HCT116 (cell line): ENCODE measurements around the gene PUM1. TPM values are rescaled to one million over a fixed set of nuclear protein-coding genes. Genes with fewer than 3 reads are reported as not detected.

Experiments
- ATAC-seq: fragments of 200-7000 bp; cut with Tn5 transposase; 2 replicates; pipeline ENCODE4 v1.9.1; 2020; ENCODE audit warnings: mild to moderate bottlenecking, moderate library complexity
- BruUV-seq: library from RNA; stranded (reverse); fragments of 400-500 nt; replicated peaks from 2 replicates; lab custom pipeline; 2021; lab: Mats Ljungman, UMichigan
- CTCF ChIA-PET: fragments of 300-600 bp; sonication (Branson Sonifier 250); formaldehyde crosslinking; loops from one replicate; lab custom pipeline; 2021; ENCODE audit warnings: antibody characterized with exemption; lab: Charles Lee
- POLR2A ChIA-PET: fragments of 300-600, 350-600 bp; sonication (Branson Sonifier 250); formaldehyde crosslinking; loops from one replicate; lab custom pipeline; 2021; ENCODE audit warnings: antibody characterized with exemption; lab: Charles Lee
- RAD21 ChIA-PET, 2 experiments: fragments of 300-600 bp; sonication (Branson Sonifier 250); formaldehyde crosslinking; loops; one replicate each; lab custom pipeline; 2023; ENCODE audit warnings: low total read pairs in 2 of 2; ENCODE audit not compliant: uncharacterized antibody in 2 of 2, unreplicated experiment in 2 of 2, low non-redundant PET in 1 of 2; lab: Charles Lee
- DNase-seq: peaks from one replicate; pipeline ENCODE4 v3.0.0-alpha.2; 2010; ENCODE audit warnings: low read depth, low spot score
- H2AFZ ChIP-seq: fragments of 200-600 bp; shearing (Covaris generic), sonication (generic); 2 replicates; pipeline ENCODE4 v1.6.1; 2017; ENCODE audit warnings: low read depth, mixed run types, mixed read lengths, antibody characterized with exemption, low read length; ENCODE audit not compliant: poor library complexity, severe bottlenecking
- H3K27ac ChIP-seq: 2 replicates; pipeline ENCODE4 v1.5.1; 2012; ENCODE audit warnings: low read depth, low read length
- H3K27me3 ChIP-seq: fragments of 200-600 bp; sonication (generic); 2 replicates; pipeline ENCODE4 v1.6.1; 2016; ENCODE audit warnings: mixed run types, low read length, mixed read lengths; ENCODE audit not compliant: insufficient read depth
- H3K36me3 ChIP-seq, 2 experiments: fragments of 200-500 bp in 1 of 2; fragments of 200-600 bp in 1 of 2; sonication (Bioruptor generic) in 1 of 2; sonication (generic) in 1 of 2; 2 replicates each; pipeline versions ENCODE4 v1.5.1 to v1.6.1; 2014 to 2016; ENCODE audit warnings: low read length in 2 of 2, inconsistent platforms in 1 of 2, mixed read lengths in 1 of 2, mixed run types in 1 of 2; ENCODE audit not compliant: insufficient read depth in 2 of 2, control insufficient read depth in 1 of 2
- H3K4me1 ChIP-seq, 2 experiments: fragments of 200-600 bp in 1 of 2; sonication (generic) in 1 of 2; 2 replicates each; pipeline versions ENCODE4 v1.5.1 to v1.6.1; 2012 to 2017; ENCODE audit warnings: low read length in 2 of 2, inconsistent platforms in 1 of 2, mild to moderate bottlenecking in 1 of 2, mixed read lengths in 1 of 2, mixed run types in 1 of 2, moderate library complexity in 1 of 2; ENCODE audit not compliant: insufficient read depth in 2 of 2, control insufficient read depth in 1 of 2
- H3K4me2 ChIP-seq: fragments of 200-600 bp; sonication (generic); 2 replicates; pipeline ENCODE4 v1.6.1; 2017; ENCODE audit warnings: mixed run types, low read length, mixed read lengths
- H3K4me3 ChIP-seq, 2 experiments: fragments of 200-600 bp in 1 of 2; sonication (generic) in 1 of 2; replicated peaks in 1 of 2; 2 replicates each; pipeline ENCODE4 v1.5.1; 2011 to 2016; ENCODE audit warnings: low read length in 2 of 2, control low read depth in 1 of 2, low read depth in 1 of 2, mild to moderate bottlenecking in 1 of 2, mixed read lengths in 1 of 2, mixed run types in 1 of 2
- H3K79me2 ChIP-seq: fragments of 200-600 bp; sonication (generic); 2 replicates; pipeline ENCODE4 v1.6.1; 2017; ENCODE audit warnings: mild to moderate bottlenecking, mixed run types, low read length, moderate library complexity, mixed read lengths; ENCODE audit not compliant: insufficient read depth
- H3K9ac ChIP-seq: fragments of 200-600 bp; sonication (generic); 2 replicates; pipeline ENCODE4 v1.6.1; 2016; ENCODE audit warnings: low read length, mixed read lengths
- H3K9me2 ChIP-seq: fragments of 200-600 bp; sonication (generic), shearing (Covaris generic); 2 replicates; pipeline ENCODE4 v1.6.1; 2017; ENCODE audit warnings: mixed run types, mild to moderate bottlenecking, moderate library complexity; ENCODE audit not compliant: insufficient read depth
- H3K9me3 ChIP-seq, 2 experiments: fragments of 200-500 bp in 1 of 2; fragments of 200-600 bp in 1 of 2; sonication (Bioruptor generic) in 1 of 2; sonication (generic) in 1 of 2; 2 replicates each; pipeline ENCODE4 v1.6.1; 2014 to 2017; ENCODE audit warnings: low read length in 2 of 2, mixed read lengths in 2 of 2, inconsistent platforms in 1 of 2, low read depth in 1 of 2, mild to moderate bottlenecking in 1 of 2, mixed run types in 1 of 2, moderate library complexity in 1 of 2; ENCODE audit not compliant: control insufficient read depth in 1 of 2, insufficient read depth in 1 of 2
- H4K20me1 ChIP-seq: fragments of 200-600 bp; sonication (generic), shearing (Covaris generic); 2 replicates; pipeline ENCODE4 v1.6.1; 2017; ENCODE audit warnings: mixed run types, mild to moderate bottlenecking, moderate library complexity; ENCODE audit not compliant: insufficient read depth
- CBX3 ChIP-seq: IDR thresholded peaks from 2 replicates; pipeline ENCODE4 v1.6.1; 2012; ENCODE audit warnings: low read depth
- CEBPB ChIP-seq: IDR thresholded peaks from 2 replicates; pipeline ENCODE4 v1.6.1; 2012; ENCODE audit warnings: low read depth
- EGR1 ChIP-seq: IDR thresholded peaks from 2 replicates; pipeline ENCODE4 v1.6.1; 2012; ENCODE audit warnings: low read depth
- ELF1 ChIP-seq: IDR thresholded peaks from 2 replicates; pipeline ENCODE4 v1.6.1; 2012; ENCODE audit warnings: low read depth, borderline replicate concordance
- EZH2 ChIP-seq: fragments of 200-600 bp; sonication (generic); IDR thresholded peaks from 2 replicates; pipeline ENCODE4 v1.6.1; 2017; ENCODE audit warnings: antibody characterized with exemption, mixed run types
- FOSL1 ChIP-seq: IDR thresholded peaks from 2 replicates; pipeline ENCODE4 v1.6.1; 2012; ENCODE audit warnings: low read depth
- JUND ChIP-seq: IDR thresholded peaks from 2 replicates; pipeline ENCODE4 v1.6.1; 2012
- POLR2A ChIP-seq: IDR thresholded peaks from 2 replicates; pipeline ENCODE4 v1.7.0; 2011; ENCODE audit warnings: borderline replicate concordance; ENCODE audit not compliant: insufficient read depth, insufficient read length; ENCODE audit errors: extremely low read depth
- RAD21 ChIP-seq: IDR thresholded peaks from 2 replicates; pipeline ENCODE4 v1.6.1; 2012; ENCODE audit warnings: low read depth, mild to moderate bottlenecking
- SIN3A ChIP-seq: IDR thresholded peaks from 2 replicates; pipeline ENCODE4 v1.6.1; 2012; ENCODE audit warnings: low read depth
- SP1 ChIP-seq: IDR thresholded peaks from 2 replicates; pipeline ENCODE4 v1.6.1; 2012; ENCODE audit warnings: low read depth
- SRF ChIP-seq: IDR thresholded peaks from 2 replicates; pipeline ENCODE4 v1.6.1; 2012; ENCODE audit warnings: low read depth
- TCF7L2 ChIP-seq: IDR thresholded peaks from 2 replicates; pipeline ENCODE4 v1.7.0; 2011; ENCODE audit warnings: borderline replicate concordance, inconsistent platforms; ENCODE audit not compliant: insufficient read depth, insufficient read length; ENCODE audit errors: extremely low read depth
- YY1 ChIP-seq: IDR thresholded peaks from 2 replicates; pipeline ENCODE4 v1.6.1; 2011; ENCODE audit warnings: low read length, low read depth, moderate library complexity, mild to moderate bottlenecking; ENCODE audit not compliant: insufficient replicate concordance; ENCODE audit errors: extremely low read depth
- ZFX ChIP-seq: fragments of 450-650 bp; IDR thresholded peaks from 2 replicates; pipeline ENCODE4 v1.6.1; 2017
- ZNF274 ChIP-seq: fragments of 200-500 bp; sonication (Bioruptor generic); IDR thresholded peaks from 2 replicates; pipeline ENCODE4 v1.6.1; 2014; ENCODE audit warnings: mild to moderate bottlenecking, low read depth, low read length, inconsistent platforms
- intact Hi-C: fragments of 100-400 bp; cut with micrococcal nuclease; formaldehyde crosslinking; loops from 2 replicates; pipeline ENCODE4 v1.10.0; 2022
- total RNA-seq: library from RNA; stranded (reverse); gene quantifications from one replicate; pipeline ENCODE4 v1.2.1, GENCODE V29; 2021; ENCODE audit not compliant: unreplicated experiment
- TF ChIP-seq, protein P1 (sequence below), 3 experiments: fragments of 200-600 bp in 1 of 3; sonication (generic) in 1 of 3; IDR thresholded peaks in 2 of 3; conservative IDR thresholded peaks in 1 of 3; 2 replicates each; pipeline ENCODE4 v1.5.1; 2012 to 2017; ENCODE audit warnings: low read depth in 2 of 3, low read length in 2 of 3, antibody characterized with exemption in 1 of 3, borderline replicate concordance in 1 of 3, control low read depth in 1 of 3, mild to moderate bottlenecking in 1 of 3, mixed read lengths in 1 of 3, mixed run types in 1 of 3, moderate library complexity in 1 of 3; ENCODE audit not compliant: insufficient read depth in 1 of 3
- TF ChIP-seq, protein P2 (sequence below): IDR thresholded peaks from 2 replicates; pipeline ENCODE4 v1.6.1; 2012
- TF ChIP-seq, protein P3 (sequence below): IDR thresholded peaks from 2 replicates; pipeline ENCODE4 v1.6.1; 2012; ENCODE audit warnings: low read depth
- TF ChIP-seq, protein P4 (sequence below): IDR thresholded peaks from 2 replicates; pipeline ENCODE4 v1.6.1; 2012

PUM1 gene
- total RNA-seq, 1 experiment from 2014 or later, result 113 TPM

DNA sequence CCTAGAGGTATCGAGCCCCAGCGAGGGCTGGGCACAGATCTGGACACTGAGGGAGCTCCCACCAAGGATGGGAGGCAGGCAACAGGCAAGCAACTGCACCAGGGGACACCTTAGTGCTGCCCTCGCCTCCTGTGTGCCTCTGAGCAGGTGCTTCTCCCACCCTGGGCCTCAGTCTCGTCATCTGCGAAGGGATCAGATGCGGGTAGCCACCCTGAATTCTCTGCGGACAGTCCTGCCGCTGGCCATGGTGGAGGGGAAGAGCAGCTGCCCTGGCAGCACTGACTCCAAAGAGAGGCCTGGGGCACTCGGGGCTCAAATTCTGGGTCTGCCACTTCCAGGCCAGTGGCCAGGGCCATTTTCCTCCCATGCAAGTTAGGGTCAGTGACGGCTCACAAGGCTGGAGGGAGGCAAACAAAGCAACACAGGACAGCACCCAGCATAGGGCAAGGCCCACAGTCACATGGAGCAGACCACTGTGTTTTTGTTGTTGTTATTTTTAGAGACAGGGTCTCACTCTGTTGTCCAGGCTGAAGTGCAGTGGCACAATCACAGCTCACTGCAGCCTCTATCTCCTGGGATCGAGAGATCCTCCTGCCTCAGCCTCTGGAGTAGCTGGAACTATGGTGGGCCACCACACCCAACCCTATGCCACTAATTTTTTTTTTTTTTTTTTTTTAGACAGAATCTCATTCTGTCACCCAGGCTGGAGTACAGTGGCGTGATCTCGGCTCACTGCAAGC, 149.9 kb downstream of the PUM1 start:
- ChIA-PET POLR2A (no interaction called here), RAD21 (interaction anchor here in 1 of 2 experiments (0.6 to 0.7 kb wide), 2 partner anchors 19 to 115 kb away, joined by 3 to 6 read pairs; no protein-coding TSS in a partner anchor), CTCF (interaction anchor here (8.9 kb wide), 1 partner anchor 113 kb away, joined by 242 read pairs; no protein-coding TSS in a partner anchor)
- Histone ChIP-seq H3K9me2 (no peaks in the 10 kb centered on the region), H4K20me1 (no peaks in the 10 kb centered on the region), H3K9me3 (no peaks in the 10 kb centered on the region), H3K4me1 (peaks cover 6 to 9% of the 10 kb centered on the region in 2 experiments), H3K36me3 (no peaks in the 10 kb centered on the region), H2AFZ (no peak overlapping the region), H3K27me3 (no peaks in the 10 kb centered on the region), H3K27ac (no peak overlapping the region), H3K9ac (no peak overlapping the region), H3K4me2 (no peak overlapping the region), H3K4me3 (no peak overlapping the region), H3K79me2 (no peaks in the 10 kb centered on the region)
- TF ChIP-seq, protein P1, sequence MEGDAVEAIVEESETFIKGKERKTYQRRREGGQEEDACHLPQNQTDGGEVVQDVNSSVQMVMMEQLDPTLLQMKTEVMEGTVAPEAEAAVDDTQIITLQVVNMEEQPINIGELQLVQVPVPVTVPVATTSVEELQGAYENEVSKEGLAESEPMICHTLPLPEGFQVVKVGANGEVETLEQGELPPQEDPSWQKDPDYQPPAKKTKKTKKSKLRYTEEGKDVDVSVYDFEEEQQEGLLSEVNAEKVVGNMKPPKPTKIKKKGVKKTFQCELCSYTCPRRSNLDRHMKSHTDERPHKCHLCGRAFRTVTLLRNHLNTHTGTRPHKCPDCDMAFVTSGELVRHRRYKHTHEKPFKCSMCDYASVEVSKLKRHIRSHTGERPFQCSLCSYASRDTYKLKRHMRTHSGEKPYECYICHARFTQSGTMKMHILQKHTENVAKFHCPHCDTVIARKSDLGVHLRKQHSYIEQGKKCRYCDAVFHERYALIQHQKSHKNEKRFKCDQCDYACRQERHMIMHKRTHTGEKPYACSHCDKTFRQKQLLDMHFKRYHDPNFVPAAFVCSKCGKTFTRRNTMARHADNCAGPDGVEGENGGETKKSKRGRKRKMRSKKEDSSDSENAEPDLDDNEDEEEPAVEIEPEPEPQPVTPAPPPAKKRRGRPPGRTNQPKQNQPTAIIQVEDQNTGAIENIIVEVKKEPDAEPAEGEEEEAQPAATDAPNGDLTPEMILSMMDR (IDR thresholded peaks at IDR 0.05 in 2 of 3, conservative IDR thresholded peaks at IDR 0.05 in 1 of 3; ENCODE audit: borderline replicate concordance in 1 of 3, insufficient read depth in 1 of 3, low read depth in 2 of 3, low read length in 2 of 3), result no peak
- TF ChIP-seq, protein P2, sequence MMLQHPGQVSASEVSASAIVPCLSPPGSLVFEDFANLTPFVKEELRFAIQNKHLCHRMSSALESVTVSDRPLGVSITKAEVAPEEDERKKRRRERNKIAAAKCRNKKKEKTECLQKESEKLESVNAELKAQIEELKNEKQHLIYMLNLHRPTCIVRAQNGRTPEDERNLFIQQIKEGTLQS, result no peak
- TF ChIP-seq CEBPB (no peak), ELF1 (no peak), ZFX (no peak), TCF7L2 (no peak), FOSL1 (no peak), EZH2 (no peak), YY1 (no peak), EGR1 (no peak), SRF (no peak), SIN3A (no peak), RAD21 (no peak), JUND (no peak), CBX3 (no peak), ZNF274 (no peak), SP1 (no peak), POLR2A (no peak)
- TF ChIP-seq, protein P3, sequence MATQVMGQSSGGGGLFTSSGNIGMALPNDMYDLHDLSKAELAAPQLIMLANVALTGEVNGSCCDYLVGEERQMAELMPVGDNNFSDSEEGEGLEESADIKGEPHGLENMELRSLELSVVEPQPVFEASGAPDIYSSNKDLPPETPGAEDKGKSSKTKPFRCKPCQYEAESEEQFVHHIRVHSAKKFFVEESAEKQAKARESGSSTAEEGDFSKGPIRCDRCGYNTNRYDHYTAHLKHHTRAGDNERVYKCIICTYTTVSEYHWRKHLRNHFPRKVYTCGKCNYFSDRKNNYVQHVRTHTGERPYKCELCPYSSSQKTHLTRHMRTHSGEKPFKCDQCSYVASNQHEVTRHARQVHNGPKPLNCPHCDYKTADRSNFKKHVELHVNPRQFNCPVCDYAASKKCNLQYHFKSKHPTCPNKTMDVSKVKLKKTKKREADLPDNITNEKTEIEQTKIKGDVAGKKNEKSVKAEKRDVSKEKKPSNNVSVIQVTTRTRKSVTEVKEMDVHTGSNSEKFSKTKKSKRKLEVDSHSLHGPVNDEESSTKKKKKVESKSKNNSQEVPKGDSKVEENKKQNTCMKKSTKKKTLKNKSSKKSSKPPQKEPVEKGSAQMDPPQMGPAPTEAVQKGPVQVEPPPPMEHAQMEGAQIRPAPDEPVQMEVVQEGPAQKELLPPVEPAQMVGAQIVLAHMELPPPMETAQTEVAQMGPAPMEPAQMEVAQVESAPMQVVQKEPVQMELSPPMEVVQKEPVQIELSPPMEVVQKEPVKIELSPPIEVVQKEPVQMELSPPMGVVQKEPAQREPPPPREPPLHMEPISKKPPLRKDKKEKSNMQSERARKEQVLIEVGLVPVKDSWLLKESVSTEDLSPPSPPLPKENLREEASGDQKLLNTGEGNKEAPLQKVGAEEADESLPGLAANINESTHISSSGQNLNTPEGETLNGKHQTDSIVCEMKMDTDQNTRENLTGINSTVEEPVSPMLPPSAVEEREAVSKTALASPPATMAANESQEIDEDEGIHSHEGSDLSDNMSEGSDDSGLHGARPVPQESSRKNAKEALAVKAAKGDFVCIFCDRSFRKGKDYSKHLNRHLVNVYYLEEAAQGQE, result no peak
- TF ChIP-seq, protein P4, sequence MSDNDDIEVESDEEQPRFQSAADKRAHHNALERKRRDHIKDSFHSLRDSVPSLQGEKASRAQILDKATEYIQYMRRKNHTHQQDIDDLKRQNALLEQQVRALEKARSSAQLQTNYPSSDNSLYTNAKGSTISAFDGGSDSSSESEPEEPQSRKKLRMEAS, result no peak
- no peak for ATAC-seq
- intact Hi-C loops, result loop anchor here (10.0 kb wide), 1 partner anchor 1681 kb away; the partner anchor contains the start of genes MECR and PTPRU
- no TSS peak for BruUV-seq
- DNase-seq, result no peak
